Stimulated activated naive CD4-positive, alpha-beta T cell treated with Interleukin-2 at 50 U/mL for 16 hours (primary cell): ENCODE data around the gene DFFB.

Source experiments
- DNase-seq: peaks from one replicate; lab custom pipeline; 2025; lab: John Stamatoyannopoulos, UW

The DFFB gene

GRCh38 chr1:3926956-3927355, 69.7 kb downstream of the DFFB start:
- DNase-seq: no peak

GRCh38 chr1:3928586-3928985, 71.3 kb downstream of the DFFB start:
- no peak for DNase-seq

DNA sequence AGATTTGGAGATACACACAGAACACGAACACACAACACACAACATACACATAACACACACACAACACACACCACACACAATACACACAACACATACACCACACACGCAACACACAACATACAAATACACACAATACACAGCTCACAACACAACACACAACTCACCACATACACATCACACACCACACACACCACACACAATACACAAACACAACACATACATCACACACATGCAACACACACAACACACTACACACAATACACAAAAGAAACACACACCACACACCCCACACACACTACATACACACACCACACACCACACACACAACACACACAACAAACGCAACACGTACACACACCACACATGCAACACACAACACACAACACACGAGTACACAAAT, 71.8 kb downstream of the DFFB start:
- no peak for DNase-seq

GRCh38 chr1:3930301-3931006, 73.2 kb downstream of the DFFB start:
- DNase-seq: no peak

GRCh38 chr1:3931007-3931912, 74.0 kb downstream of the DFFB start:
- DNase-seq: no peak

GRCh38 chr1:3932156-3932919, 75.1 kb downstream of the DFFB start:
- DNase-seq: no peak
